SJSA1 (cell line): ENCODE data around the gene UBE2L3. TPM values are rescaled to one million over a fixed set of nuclear protein-coding genes. Genes with fewer than 3 reads are reported as not detected.
"Not testable (repeated sequence)": the region's sequence is repeated elsewhere in the genome, so short reads cannot be mapped to it uniquely, and the experiment has no call there.

Experiments used
- DNase-seq, 2 experiments: peaks; one replicate each; pipeline ENCODE4 v3.0.0-alpha.2; 2015 to 2020; ENCODE audit warnings: low spot score in 2 of 2, low read depth in 1 of 2
- H3K27ac ChIP-seq: fragments of 250-450 bp; sonication (Bioruptor Pico); 2 replicates; pipeline ENCODE4 v1.5.1; 2020; ENCODE audit warnings: mild to moderate bottlenecking, moderate library complexity
- H3K27me3 ChIP-seq: fragments of 250-450 bp; sonication (Bioruptor Pico); replicated peaks from 2 replicates; pipeline ENCODE4 v1.5.1; 2020; ENCODE audit warnings: mild to moderate bottlenecking, moderate library complexity
- H3K36me3 ChIP-seq: fragments of 250-450 bp; sonication (Bioruptor Pico); 2 replicates; pipeline ENCODE4 v1.5.1; 2020; ENCODE audit warnings: mild to moderate bottlenecking
- H3K4me1 ChIP-seq: fragments of 250-450 bp; sonication (Bioruptor Pico); replicated peaks from 2 replicates; pipeline ENCODE4 v1.6.1; 2021; ENCODE audit warnings: mild to moderate bottlenecking
- H3K4me3 ChIP-seq: fragments of 250-450 bp; sonication (Bioruptor Pico); 2 replicates; pipeline ENCODE4 v1.5.1; 2020; ENCODE audit warnings: mild to moderate bottlenecking
- H3K9me3 ChIP-seq: fragments of 250-450 bp; sonication (Bioruptor Pico); replicated peaks from 2 replicates; pipeline ENCODE4 v1.5.1; 2020; ENCODE audit warnings: mild to moderate bottlenecking
- total RNA-seq: library from RNA; depleted of rRNA; stranded (reverse); fragments of >200 nt; shearing (Covaris generic); gene quantifications from 2 replicates; pipeline ENCODE4 v1.2.3, GENCODE V29; 2014

The UBE2L3 gene
- total RNA-seq, 1 experiment from 2014 or later: 94.3 TPM

GRCh38 chr22:21585389-21585788 is 17.9 kb downstream of the UBE2L3 start:
- H3K27me3 ChIP-seq: no peaks in the 10 kb centered on the region
- DNase-seq: no peak
- no peak overlapping the region for H3K4me3 ChIP-seq
- H3K9me3 ChIP-seq: no peaks in the 10 kb centered on the region
- H3K27ac ChIP-seq: no peak overlapping the region
- peaks cover 57% of the 10 kb centered on the region for H3K36me3 ChIP-seq
- H3K4me1 ChIP-seq: peaks cover 28% of the 10 kb centered on the region

GRCh38 chr22:21587803-21588611 is 20.5 kb downstream of the UBE2L3 start:
- Histone ChIP-seq H3K36me3 (peaks cover 71% of the 10 kb centered on the region), H3K4me1 (peaks cover 12% of the 10 kb centered on the region), H3K27me3 (no peaks in the 10 kb centered on the region), H3K4me3 (no peak overlapping the region), H3K9me3 (no peaks in the 10 kb centered on the region), H3K27ac (no peak overlapping the region)
- DNase-seq: peak in 1 of 2 experiments; percentile 25

GRCh38 chr22:21589396-21589795 is 21.9 kb downstream of the UBE2L3 start:
- H3K27ac ChIP-seq: no peak overlapping the region
- H3K4me1 ChIP-seq: peaks cover 11% of the 10 kb centered on the region
- no peaks in the 10 kb centered on the region for H3K27me3 ChIP-seq

GRCh38 chr22:21590809-21591641 is 23.5 kb downstream of the UBE2L3 start:
- no peaks in the 10 kb centered on the region for H3K9me3 ChIP-seq
- no peak for DNase-seq
- no peak overlapping the region for H3K27ac ChIP-seq
- no peaks in the 10 kb centered on the region for H3K27me3 ChIP-seq
- H3K4me3 ChIP-seq: no peak overlapping the region
- peaks cover 73% of the 10 kb centered on the region for H3K36me3 ChIP-seq
- peaks cover 11% of the 10 kb centered on the region for H3K4me1 ChIP-seq

More at GRCh38 chr22:21589396-21589795, 21.9 kb downstream of the UBE2L3 start:
- no peak overlapping the region for H3K4me3 ChIP-seq
- no peak for DNase-seq
- peaks cover 71% of the 10 kb centered on the region for H3K36me3 ChIP-seq
- no peaks in the 10 kb centered on the region for H3K9me3 ChIP-seq

GRCh38 chr22:21591695-21592094 is 24.2 kb downstream of the UBE2L3 start:
- H3K4me1 ChIP-seq: peaks cover 11% of the 10 kb centered on the region
- H3K36me3 ChIP-seq: peaks cover 78% of the 10 kb centered on the region
- no peaks in the 10 kb centered on the region for H3K9me3 ChIP-seq
- no peak for DNase-seq
- no peaks in the 10 kb centered on the region for H3K27me3 ChIP-seq
- H3K27ac ChIP-seq: no peak overlapping the region
- H3K4me3 ChIP-seq: no peak overlapping the region

GRCh38 chr22:21592422-21592821 is 24.9 kb downstream of the UBE2L3 start:
- Histone ChIP-seq H3K36me3 (peaks cover 80% of the 10 kb centered on the region), H3K4me1 (peaks cover 8% of the 10 kb centered on the region), H3K27ac (no peak overlapping the region), H3K4me3 (no peak overlapping the region), H3K9me3 (no peaks in the 10 kb centered on the region), H3K27me3 (no peaks in the 10 kb centered on the region)
- no peak for DNase-seq

- peaks cover 82% of the 10 kb centered on the region for H3K36me3 ChIP-seq
Measured at GRCh38 chr22:21593406-21594232, 26.1 kb downstream of the UBE2L3 start.

GRCh38 chr22:21594865-21595452 is 27.4 kb downstream of the UBE2L3 start:
- Histone ChIP-seq H3K4me3 (no peak overlapping the region), H3K27ac (no peak overlapping the region), H3K27me3 (no peaks in the 10 kb centered on the region), H3K4me1 (no peaks in the 10 kb centered on the region), H3K36me3 (peaks cover 84% of the 10 kb centered on the region), H3K9me3 (no peaks in the 10 kb centered on the region)
- DNase-seq: no peak

More at GRCh38 chr22:21593406-21594232, 26.1 kb downstream of the UBE2L3 start:
- H3K4me3 ChIP-seq: no peak overlapping the region
- H3K9me3 ChIP-seq: no peaks in the 10 kb centered on the region
- H3K4me1 ChIP-seq: no peaks in the 10 kb centered on the region; the same call in 1 of the 2 replicates
- no peak overlapping the region for H3K27ac ChIP-seq
- no peaks in the 10 kb centered on the region for H3K27me3 ChIP-seq
- no peak for DNase-seq

GRCh38 chr22:21596356-21597135 is 29.0 kb downstream of the UBE2L3 start:
- H3K27ac ChIP-seq, H3K9me3 ChIP-seq, DNase-seq, H3K4me3 ChIP-seq, H3K27me3 ChIP-seq, H3K4me1 ChIP-seq: not testable (repeated sequence)
- peaks cover 80% of the 10 kb centered on the region for H3K36me3 ChIP-seq

- H3K27ac ChIP-seq: no peak overlapping the region
- H3K9me3 ChIP-seq: no peaks in the 10 kb centered on the region
- DNase-seq: no peak
- H3K27me3 ChIP-seq: no peaks in the 10 kb centered on the region
- H3K4me3 ChIP-seq: no peak overlapping the region
- no peaks in the 10 kb centered on the region for H3K4me1 ChIP-seq
- H3K36me3 ChIP-seq: peaks cover 73% of the 10 kb centered on the region
Measured at GRCh38 chr22:21598302-21598701, 30.8 kb downstream of the UBE2L3 start.

- no peak overlapping the region for H3K4me3 ChIP-seq
- H3K4me1 ChIP-seq: no peaks in the 10 kb centered on the region
- peaks cover 63% of the 10 kb centered on the region for H3K36me3 ChIP-seq
- H3K27me3 ChIP-seq: no peaks in the 10 kb centered on the region
- no peak overlapping the region for H3K27ac ChIP-seq
- no peak for DNase-seq
- H3K9me3 ChIP-seq: no peaks in the 10 kb centered on the region
Measured at GRCh38 chr22:21599053-21599893, 31.8 kb downstream of the UBE2L3 start.

GRCh38 chr22:21602579-21602978 is 35.1 kb downstream of the UBE2L3 start:
- Histone ChIP-seq H3K36me3 (peaks cover 45% of the 10 kb centered on the region), H3K9me3 (no peaks in the 10 kb centered on the region), H3K4me1 (peaks cover 5% of the 10 kb centered on the region), H3K27ac (no peak overlapping the region), H3K4me3 (no peak overlapping the region), H3K27me3 (no peaks in the 10 kb centered on the region)
- no peak for DNase-seq
